Activated naive CD4-positive, alpha-beta T cell treated with anti-CD3 and anti-CD28 coated beads for 36 hours (primary cell): ENCODE data around the gene TBC1D10B. TPM values are rescaled to one million over a fixed set of nuclear protein-coding genes. Genes with fewer than 3 reads are reported as not detected.

Source experiments
- CTCF ChIA-PET: fragments of 350-600 bp; sonication (Branson Sonifier 250); formaldehyde crosslinking; loops from one replicate; lab custom pipeline; 2021; ENCODE audit warnings: antibody characterized with exemption; lab: Charles Lee
- DNase-seq: peaks from one replicate; pipeline ENCODE4 v3.0.0-alpha.2; 2020
- H3K27ac Mint-ChIP-seq: one replicate; pipeline ENCODE4 v1.8.0; 2021; ENCODE audit warnings: mild to moderate bottlenecking, mixed read lengths
- H3K27me3 Mint-ChIP-seq: one replicate; pipeline ENCODE4 v1.8.0; 2021; ENCODE audit warnings: low read depth, mixed read lengths
- H3K36me3 Mint-ChIP-seq: one replicate; pipeline ENCODE4 v1.8.0; 2021; ENCODE audit warnings: low read depth, mixed read lengths
- H3K4me1 Mint-ChIP-seq: one replicate; pipeline ENCODE4 v1.8.0; 2021; ENCODE audit warnings: low read depth, mixed read lengths
- H3K4me3 Mint-ChIP-seq: one replicate; pipeline ENCODE4 v1.8.0; 2021; ENCODE audit warnings: mild to moderate bottlenecking, moderate library complexity, mixed read lengths
- H3K9me3 Mint-ChIP-seq: one replicate; pipeline ENCODE4 v1.8.0; 2021; ENCODE audit warnings: mixed read lengths
- intact Hi-C: fragments of 100-400 bp; cut with micrococcal nuclease; formaldehyde crosslinking; loops from one replicate; pipeline ENCODE4 v1.15.1; 2023
- total RNA-seq, 2 experiments: library from RNA; stranded (reverse); gene quantifications; one replicate each; pipeline ENCODE4 v1.2.3, GENCODE V29; 2021

Gene TBC1D10B
- total RNA-seq, 2 experiments from 2014 or later = 36.6 to 38.4 TPM

DNA sequence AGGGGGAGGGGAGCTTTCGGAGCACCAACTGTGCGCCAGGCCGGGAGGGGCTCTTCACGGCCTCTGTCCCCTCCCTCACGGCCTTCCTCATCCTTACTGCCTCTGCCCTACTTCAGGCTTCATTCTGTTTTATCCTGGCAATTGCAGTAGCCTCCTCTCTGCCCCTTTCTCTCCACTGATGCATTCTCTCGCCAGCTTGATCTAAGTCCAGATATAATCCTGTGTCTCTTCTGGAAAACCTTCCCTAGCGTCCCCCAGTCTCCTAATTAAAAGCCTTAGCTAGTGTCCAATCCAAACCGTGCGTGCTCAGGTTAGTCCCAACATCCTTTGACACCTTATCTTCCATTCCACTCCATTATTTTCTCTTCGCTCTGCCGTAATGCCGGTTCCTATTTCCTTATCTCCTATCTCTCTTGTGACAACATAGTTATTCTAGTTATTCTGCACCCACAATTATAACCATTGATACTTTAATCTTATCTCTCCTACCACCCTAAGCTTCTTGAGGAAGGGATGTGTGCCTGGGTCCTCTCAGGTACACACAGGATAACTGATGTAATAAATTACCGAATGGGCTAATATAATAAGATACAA, 25.8 kb upstream of the TBC1D10B start:
- peaks cover 36% of the 10 kb centered on the region for H3K4me1 Mint-ChIP-seq
- no peaks in the 10 kb centered on the region for H3K9me3 Mint-ChIP-seq
- peaks cover 11% of the 10 kb centered on the region for H3K36me3 Mint-ChIP-seq
- CTCF ChIA-PET = interaction anchor here (0.6 to 5.2 kb wide), 6 partner anchors 10 to 34 kb away, joined by 4 to 30 read pairs (median 8); partner anchors contain the start of genes DCTPP1, SEPTIN1 and ZNF771
- peak overlapping the region; percentile 94 for H3K4me3 Mint-ChIP-seq
- intact Hi-C loops = no loop called here
- H3K27ac Mint-ChIP-seq = peak overlapping the region; percentile 79
- DNase-seq = no peak
- no peaks in the 10 kb centered on the region for H3K27me3 Mint-ChIP-seq

DNA sequence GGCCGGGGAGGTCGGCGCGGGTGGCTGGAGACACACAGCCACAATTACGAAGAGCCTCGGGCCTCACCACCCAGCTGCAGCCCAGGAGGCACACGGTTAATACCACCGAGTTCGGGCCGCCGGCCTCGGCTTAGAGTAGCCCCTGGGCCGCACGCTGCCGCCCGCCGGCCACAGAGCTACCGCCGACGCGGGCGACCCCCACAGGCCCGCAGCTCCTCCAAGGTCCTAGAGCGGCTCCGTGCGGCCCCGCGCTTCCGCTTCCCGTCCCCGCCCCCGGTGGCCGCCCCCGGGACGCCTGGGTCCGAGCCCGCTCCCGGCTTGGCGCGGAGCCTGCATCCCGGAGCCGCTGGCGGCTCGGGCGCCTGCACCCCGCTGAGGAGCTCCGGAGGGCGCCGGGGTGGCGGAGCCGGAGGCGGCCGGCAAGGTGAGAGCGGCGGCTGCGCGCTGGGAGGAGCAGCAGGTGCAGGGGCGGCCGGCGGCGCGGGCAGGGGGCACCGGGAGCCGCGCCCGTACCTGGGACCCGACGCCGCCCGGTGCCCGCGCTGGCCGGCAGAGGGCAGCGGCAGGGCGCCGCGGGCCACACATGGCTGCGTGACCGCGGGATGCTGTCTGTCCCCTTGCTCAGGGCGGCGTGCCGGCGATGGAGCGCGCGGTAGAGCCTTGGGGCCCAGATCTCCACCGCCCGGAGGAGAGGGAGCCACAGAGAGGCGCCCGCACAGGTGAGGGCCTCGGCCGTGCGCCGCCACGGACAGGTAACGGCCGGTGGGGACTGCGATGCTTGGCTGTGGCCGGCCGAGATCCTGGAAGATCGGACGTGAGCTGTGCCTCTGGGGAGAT, 25.1 kb upstream of the TBC1D10B start, which contains the start of gene ZNF48:
Gene ZNF48 (plus strand): TSS at position 266 of the 837 bp plus-strand sequence. CDS start 375 bp downstream, at position 641.
- peak within 1 kb of the TSS; percentile 79 for H3K27ac Mint-ChIP-seq
- no peaks in the 10 kb centered on the region for H3K27me3 Mint-ChIP-seq
- peaks cover 32% of the 10 kb centered on the region for H3K4me1 Mint-ChIP-seq
- CTCF ChIA-PET = interaction anchor here (0.6 to 5.2 kb wide), 6 partner anchors 9 to 34 kb away, joined by 4 to 30 read pairs (median 8); partner anchors contain the start of genes DCTPP1, SEPTIN1 and ZNF771
- peak within 1 kb of the TSS; percentile 94 for H3K4me3 Mint-ChIP-seq
- no peaks in the 10 kb centered on the region for H3K9me3 Mint-ChIP-seq
- intact Hi-C loops = no loop called here
- H3K36me3 Mint-ChIP-seq = peaks cover 11% of the 10 kb centered on the region
- DNase-seq = peak; percentile 54

DNA sequence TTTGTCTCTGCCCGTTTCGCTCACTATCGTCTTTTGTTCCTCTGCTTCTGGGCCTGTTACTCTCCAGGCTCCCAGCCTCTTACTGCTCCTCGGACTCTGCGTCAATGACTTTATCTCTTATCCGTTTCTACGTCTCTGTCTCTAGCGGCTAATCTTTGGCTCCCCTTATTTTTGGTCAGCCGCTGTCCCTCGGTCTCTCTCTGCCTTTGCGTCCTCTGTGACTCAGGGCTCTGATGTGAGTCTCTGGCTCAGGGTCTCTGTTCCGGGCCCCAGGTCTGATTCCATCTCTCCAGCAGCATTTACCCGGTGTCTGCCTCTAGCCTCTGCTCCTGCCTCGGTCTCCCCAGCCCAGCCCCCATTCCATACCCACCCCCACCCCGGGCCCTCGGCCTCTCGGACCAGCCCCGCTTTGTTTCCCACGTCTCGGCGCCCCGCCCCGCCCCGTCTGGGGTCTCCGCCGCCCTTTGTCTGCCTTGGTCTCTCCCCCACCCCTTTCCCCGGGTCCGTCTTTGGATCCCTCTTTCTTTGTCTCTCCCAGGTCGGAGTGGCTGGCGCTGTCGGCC, 24.4 kb upstream of the TBC1D10B start:
- Mint-ChIP-seq H3K27ac (no peak overlapping the region), H3K4me1 (peaks cover 30% of the 10 kb centered on the region), H3K27me3 (no peaks in the 10 kb centered on the region), H3K9me3 (no peaks in the 10 kb centered on the region), H3K36me3 (peaks cover 11% of the 10 kb centered on the region), H3K4me3 (peak overlapping the region; percentile 94)
- CTCF ChIA-PET = interaction anchor here (0.8 to 5.2 kb wide), 5 partner anchors 9 to 35 kb away, joined by 3 to 30 read pairs (median 9); partner anchors contain the start of genes DCTPP1, SEPTIN1 and ZNF771
- intact Hi-C loops = no loop called here
- no peak for DNase-seq

DNA sequence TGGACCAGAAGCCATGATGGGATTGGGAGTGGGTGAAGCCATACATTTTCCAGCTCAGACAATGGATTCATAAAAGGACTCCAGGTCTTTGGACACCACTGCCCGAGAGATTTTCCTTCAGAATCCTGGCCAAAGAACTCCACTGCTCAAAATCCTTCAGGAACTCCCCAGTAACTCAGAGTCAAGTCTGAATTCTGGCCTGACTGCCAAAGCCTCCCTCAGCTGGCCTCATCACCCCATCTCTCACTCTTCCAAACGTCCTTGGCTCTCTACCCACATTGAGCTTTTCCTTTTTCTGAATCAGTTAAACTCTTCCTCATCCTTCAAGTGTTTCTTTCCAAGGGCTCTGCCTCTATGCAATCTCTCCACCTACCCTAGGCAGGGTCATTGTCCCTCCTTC, 13.2 kb upstream of the TBC1D10B start:
- peaks cover 39% of the 10 kb centered on the region for H3K4me1 Mint-ChIP-seq
- intact Hi-C loops = no loop called here

DNA sequence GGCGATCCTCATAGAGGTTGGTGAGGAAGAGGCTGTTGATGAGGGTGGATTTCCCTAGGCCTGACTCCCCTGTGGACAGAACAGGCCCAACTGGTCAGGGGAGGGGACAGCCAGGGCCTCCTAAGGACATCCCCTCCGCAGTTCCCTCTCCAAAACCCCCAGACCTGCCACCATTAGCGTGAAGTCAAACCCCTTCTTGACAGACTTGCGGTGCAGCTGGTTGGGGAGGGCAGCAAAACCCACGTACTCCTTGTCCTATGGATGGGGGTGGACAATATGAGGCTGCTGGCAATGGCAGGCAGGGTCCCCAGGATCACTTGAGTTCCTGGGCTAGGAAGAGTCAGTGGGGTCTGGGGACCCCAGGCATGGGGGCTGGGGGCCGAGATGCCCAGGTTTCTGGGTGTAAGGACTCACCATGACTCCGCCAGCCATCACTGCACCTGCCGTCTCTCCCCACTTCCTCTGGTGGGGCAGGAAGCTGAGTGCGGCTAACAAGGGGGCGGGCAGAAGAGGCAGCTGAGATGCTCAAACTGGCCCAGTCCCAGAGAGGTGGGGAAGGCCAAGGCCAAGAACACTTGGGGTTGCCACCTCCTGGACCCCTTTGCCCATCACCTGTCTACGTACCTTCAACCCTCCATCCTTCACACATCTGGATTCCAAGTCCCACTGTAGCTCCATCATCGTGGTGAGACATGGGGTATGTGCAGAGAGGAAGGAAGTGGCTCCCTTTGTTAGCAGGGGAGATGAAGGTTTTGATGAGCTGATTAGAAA, 12.0 kb upstream of the TBC1D10B start, which contains the start of gene SEPTIN1:
Gene SEPTIN1 (minus strand): TSS at position 451 of the 771 bp plus-strand sequence. CDS start 19 bp downstream, at position 432.
- Mint-ChIP-seq H3K36me3 (peaks cover 31% of the 10 kb centered on the region), H3K9me3 (no peaks in the 10 kb centered on the region), H3K27ac (peak within 1 kb of the TSS; percentile 96), H3K4me1 (peaks cover 43% of the 10 kb centered on the region), H3K4me3 (peak within 1 kb of the TSS; percentile 89), H3K27me3 (no peaks in the 10 kb centered on the region)
- intact Hi-C loops = loop anchor here (1.0 kb wide), 2 partner anchors 12 to 25 kb away; partner anchors contain the start of genes TBC1D10B and ZNF771
- peak; percentile 90 for DNase-seq
- CTCF ChIA-PET = interaction anchor here (0.7 to 4.0 kb wide), 12 partner anchors 9 to 314 kb away, joined by 3 to 30 read pairs (median 4); partner anchors contain the start of genes CD2BP2, DCTPP1, ZNF48 and ZNF771

More for the DNA sequence above, 13.2 kb upstream of the TBC1D10B start:
- Mint-ChIP-seq H3K4me3 (peak overlapping the region; percentile 89), H3K36me3 (peaks cover 25% of the 10 kb centered on the region), H3K27ac (peak overlapping the region; percentile 96), H3K27me3 (no peaks in the 10 kb centered on the region), H3K9me3 (no peaks in the 10 kb centered on the region)
- no peak for DNase-seq
- CTCF ChIA-PET = interaction anchor here (1.2 to 4.0 kb wide), 7 partner anchors 11 to 313 kb away, joined by 4 to 30 read pairs (median 6); partner anchors contain the start of genes DCTPP1, ZNF48 and ZNF771

DNA sequence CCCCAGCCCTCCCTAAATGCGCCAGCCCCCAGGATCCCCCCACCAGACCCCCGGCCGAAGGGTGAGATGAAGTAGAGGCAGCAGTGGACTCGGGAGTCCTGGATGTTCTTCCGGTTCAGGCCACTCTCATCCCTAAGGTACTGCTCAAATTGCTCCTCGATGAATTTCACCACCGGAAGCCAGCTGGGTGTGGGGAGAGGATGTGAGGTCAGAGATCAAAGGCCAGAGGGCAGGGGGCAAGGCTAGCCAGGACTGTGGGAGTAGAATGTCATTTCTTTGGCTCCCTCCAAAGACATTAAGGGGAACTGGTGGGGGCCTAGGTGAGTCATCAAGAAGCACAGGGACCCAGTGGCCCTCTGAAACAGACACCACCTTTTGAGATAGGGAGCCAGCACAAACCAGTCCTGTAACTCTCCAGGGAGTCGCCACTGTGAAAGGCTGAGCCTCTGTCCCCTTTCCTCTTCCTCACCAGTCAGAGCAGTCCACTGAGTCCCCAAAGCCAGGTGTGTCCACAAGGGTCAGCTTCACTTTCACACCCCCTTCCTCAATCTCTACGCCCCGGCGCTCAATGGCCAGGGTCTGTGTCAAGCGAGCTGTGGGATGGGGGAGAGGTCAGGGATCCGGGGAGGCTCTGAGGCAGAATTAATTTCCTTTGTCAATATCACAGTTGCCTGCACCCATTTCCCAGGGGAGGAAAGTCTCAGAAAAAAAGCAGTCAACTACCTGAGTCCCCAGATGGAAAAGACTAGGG, 11.2 kb upstream of the TBC1D10B start:
- H3K36me3 Mint-ChIP-seq = peaks cover 31% of the 10 kb centered on the region
- no peaks in the 10 kb centered on the region for H3K9me3 Mint-ChIP-seq
- CTCF ChIA-PET = interaction anchor here (1.5 to 4.0 kb wide), 2 partner anchors 13 to 279 kb away, joined by 3 to 30 read pairs; partner anchors contain the start of gene ZNF48
- intact Hi-C loops = loop anchor here (1.0 kb wide), 2 partner anchors 11 to 26 kb away; partner anchors contain the start of genes TBC1D10B and ZNF771
- peak overlapping the region; percentile 89 for H3K4me3 Mint-ChIP-seq
- H3K27ac Mint-ChIP-seq = peak overlapping the region; percentile 96
- peak; percentile 70 for DNase-seq
- H3K4me1 Mint-ChIP-seq = peaks cover 47% of the 10 kb centered on the region
- no peaks in the 10 kb centered on the region for H3K27me3 Mint-ChIP-seq

DNA sequence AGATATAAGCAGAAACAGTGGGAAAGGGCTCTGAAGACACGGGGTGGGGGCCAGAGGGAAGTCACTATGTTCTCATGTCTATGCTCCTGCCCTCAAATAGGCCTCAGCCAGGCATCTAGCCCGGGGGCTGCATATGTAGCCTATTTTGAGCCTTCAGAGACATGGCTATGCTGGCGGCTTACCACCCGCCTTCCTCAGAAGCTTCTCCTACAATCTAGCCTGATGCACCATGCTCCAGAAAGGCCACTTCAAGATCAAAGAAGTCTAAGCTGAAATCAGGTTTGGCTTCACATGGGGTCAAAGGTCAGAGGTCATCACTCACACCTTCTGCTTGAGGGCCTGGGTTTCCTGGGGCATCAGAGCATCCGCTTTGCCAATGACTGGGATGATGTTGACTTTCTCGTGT, 10.5 kb upstream of the TBC1D10B start:
- intact Hi-C loops = no loop called here
- Mint-ChIP-seq H3K27me3 (no peaks in the 10 kb centered on the region), H3K27ac (peak overlapping the region; percentile 55), H3K9me3 (no peaks in the 10 kb centered on the region), H3K4me3 (peak overlapping the region; percentile 89), H3K36me3 (peaks cover 31% of the 10 kb centered on the region), H3K4me1 (peaks cover 47% of the 10 kb centered on the region)
- DNase-seq = no peak
- CTCF ChIA-PET = interaction anchor here (0.7 to 1.1 kb wide), 2 partner anchors 12 to 29 kb away, joined by 3 to 4 read pairs; no protein-coding TSS in a partner anchor

DNA sequence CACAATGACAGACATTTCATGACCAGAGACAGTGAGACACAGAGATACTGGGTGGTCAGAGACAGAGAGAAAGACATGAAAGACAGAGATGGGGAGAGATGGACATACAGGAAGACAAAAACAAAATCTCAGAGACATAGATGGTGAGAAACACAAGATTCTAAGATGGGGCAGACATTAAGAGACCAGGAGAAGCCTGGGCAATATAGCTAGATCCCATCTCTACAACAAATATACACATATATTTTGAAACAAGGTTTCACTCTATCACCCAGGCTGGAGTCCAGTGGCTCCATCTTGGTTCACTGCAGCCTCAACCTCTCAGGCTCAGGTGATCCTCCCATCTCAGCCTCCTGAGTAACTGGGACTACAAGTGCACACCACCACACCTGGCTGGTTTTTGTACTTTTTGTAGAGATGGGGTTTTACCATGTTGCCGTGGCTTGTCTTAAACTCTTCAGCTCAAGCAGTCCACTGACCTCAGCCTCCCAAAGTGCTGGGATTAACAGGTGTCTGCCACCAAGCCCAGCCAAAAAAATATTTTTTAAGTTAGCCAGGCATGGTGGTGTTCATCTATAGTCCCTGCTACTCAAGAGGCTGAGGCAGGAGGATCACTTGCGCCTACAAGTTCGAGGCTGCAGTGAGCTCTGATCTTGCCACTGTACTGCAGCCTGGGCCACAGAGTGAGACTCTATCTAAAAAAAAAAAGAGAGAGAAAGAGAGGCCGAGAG, 9.9 kb upstream of the TBC1D10B start:
- no peaks in the 10 kb centered on the region for H3K27me3 Mint-ChIP-seq
- CTCF ChIA-PET = interaction anchor here (0.7 to 1.1 kb wide), 2 partner anchors 13 to 30 kb away, joined by 3 to 4 read pairs; no protein-coding TSS in a partner anchor
- intact Hi-C loops = no loop called here
- H3K4me3 Mint-ChIP-seq = peak overlapping the region; percentile 53
- peaks cover 46% of the 10 kb centered on the region for H3K4me1 Mint-ChIP-seq
- peak overlapping the region; percentile 99 for H3K27ac Mint-ChIP-seq
- H3K36me3 Mint-ChIP-seq = peaks cover 31% of the 10 kb centered on the region
- no peaks in the 10 kb centered on the region for H3K9me3 Mint-ChIP-seq
- no peak for DNase-seq

DNA sequence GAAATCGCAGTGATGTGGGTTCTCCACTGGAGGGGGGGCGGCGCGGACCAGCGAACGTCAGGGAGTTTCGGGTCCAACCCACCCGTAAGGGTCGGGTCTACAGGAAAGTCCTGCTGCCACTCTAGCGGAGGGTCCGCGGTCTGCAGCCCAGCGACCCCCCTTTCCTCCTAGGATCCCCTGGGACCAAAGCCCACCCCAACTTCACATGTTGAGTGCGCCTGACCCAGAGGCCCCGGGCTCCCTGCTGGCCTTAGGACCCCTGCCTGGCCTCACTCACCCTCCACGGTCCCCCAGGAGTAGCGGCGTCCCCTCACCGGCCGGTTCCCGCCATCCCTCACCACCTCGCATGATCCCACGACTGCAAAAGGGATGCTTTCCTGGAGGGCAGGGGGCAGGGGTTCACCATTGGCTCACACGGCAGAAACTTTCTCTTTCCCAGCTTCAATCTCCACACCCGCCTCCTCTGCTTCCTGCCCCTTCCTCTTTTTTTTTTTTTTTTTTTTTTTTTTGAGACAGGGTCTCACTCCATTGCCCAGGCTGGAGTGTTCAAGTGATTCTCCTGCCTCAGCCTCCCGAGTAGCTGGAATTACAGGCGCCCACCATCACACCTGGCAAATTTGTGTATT, 9.0 kb upstream of the TBC1D10B start:
- H3K4me3 Mint-ChIP-seq = peak overlapping the region; percentile 99
- CTCF ChIA-PET = interaction anchor here (1.2 kb wide), 1 partner anchor 30 kb away, joined by 6 read pairs; no protein-coding TSS in a partner anchor
- peaks cover 31% of the 10 kb centered on the region for H3K36me3 Mint-ChIP-seq
- intact Hi-C loops = loop anchor here (2.0 to 10.0 kb wide), 7 partner anchors 24 to 546 kb away; partner anchors contain the start of genes ALDOA, CD2BP2, FBRS and FBXL19
- no peaks in the 10 kb centered on the region for H3K27me3 Mint-ChIP-seq
- H3K4me1 Mint-ChIP-seq = peaks cover 46% of the 10 kb centered on the region
- H3K9me3 Mint-ChIP-seq = no peaks in the 10 kb centered on the region
- no peak for DNase-seq
- H3K27ac Mint-ChIP-seq = peak overlapping the region; percentile 99
